Subcutaneous abdominal adipose tissue (tissue), 5 donors: ENCODE data around the gene GGA3.
"Not testable (repeated sequence)": the region's sequence is repeated elsewhere in the genome, so short reads cannot be mapped to it uniquely, and the experiment has no call there.

ENCODE experiments used
- H3K27ac ChIP-seq: one replicate; pipeline ENCODE4 v1.7.0; 2013; ENCODE audit warnings: low read depth, mild to moderate bottlenecking, inconsistent platforms, low read length, moderate library complexity
- H3K27me3 ChIP-seq, 5 donors: one replicate each; pipeline ENCODE4 v1.7.0; 2013; ENCODE audit warnings: low read length in 5 of 5, inconsistent platforms in 1 of 5; ENCODE audit not compliant: control insufficient read depth in 5 of 5, insufficient read depth in 4 of 5
- H3K36me3 ChIP-seq, 5 donors: one replicate each; pipeline ENCODE4 v1.7.0; 2013; ENCODE audit warnings: low read length in 5 of 5; ENCODE audit not compliant: control insufficient read depth in 5 of 5, insufficient read depth in 5 of 5
- H3K4me1 ChIP-seq, 5 donors: one replicate each; pipeline ENCODE4 v1.7.0; 2013; ENCODE audit warnings: low read length in 5 of 5, mild to moderate bottlenecking in 3 of 5, moderate library complexity in 1 of 5; ENCODE audit not compliant: control insufficient read depth in 5 of 5, insufficient read depth in 5 of 5
- H3K4me3 ChIP-seq, 5 donors: one replicate each; pipeline ENCODE4 v1.7.0; 2013; ENCODE audit warnings: low read length in 5 of 5, low read depth in 1 of 5
- H3K9ac ChIP-seq, 5 donors: one replicate each; pipeline ENCODE4 v1.7.0; 2013; ENCODE audit warnings: low read length in 5 of 5, mild to moderate bottlenecking in 4 of 5, moderate library complexity in 3 of 5
- H3K9me3 ChIP-seq, 5 donors: one replicate each; pipeline ENCODE4 v1.7.0; 2013; ENCODE audit warnings: low read length in 5 of 5; ENCODE audit not compliant: control insufficient read depth in 5 of 5
- donor health status: healthy.
- donor health status: healthy.
- donor health status: healthy.
- donor health status: healthy.
- donor health status: healthy.

The GGA3 gene

DNA sequence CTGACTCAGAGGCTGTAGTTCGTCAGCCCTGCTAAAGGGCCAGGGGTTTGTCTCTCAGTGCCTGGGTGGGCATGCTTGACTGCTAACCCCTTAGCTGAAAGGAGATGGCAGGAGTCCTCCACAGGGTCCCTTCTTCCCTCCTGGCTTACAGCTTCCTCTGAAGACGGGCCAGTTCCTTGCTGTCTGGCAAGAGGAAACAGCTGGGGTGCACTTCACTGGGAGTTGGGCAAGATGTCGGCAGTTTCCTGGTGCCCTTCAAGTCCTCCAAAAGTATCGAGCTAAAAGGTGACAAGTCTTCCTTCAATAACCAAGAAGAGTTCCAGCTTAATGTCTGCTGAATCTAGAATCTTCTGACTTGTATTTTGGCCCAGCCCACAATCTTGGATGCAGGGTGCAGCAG is 32.6 kb downstream of the GGA3 start:
- H3K27me3 ChIP-seq: no peaks in the 10 kb centered on the region
- peaks cover 5 to 77% (median 69%) of the 10 kb centered on the region in 5 donors for H3K36me3 ChIP-seq
- peak overlapping the region; percentile 46 for H3K27ac ChIP-seq
- peaks cover 11 to 24% (median 21%) of the 10 kb centered on the region in 5 donors for H3K4me1 ChIP-seq
- H3K9me3 ChIP-seq: no peaks in the 10 kb centered on the region
- H3K4me3 ChIP-seq: no peak overlapping the region
- H3K9ac ChIP-seq: no peak overlapping the region

DNA sequence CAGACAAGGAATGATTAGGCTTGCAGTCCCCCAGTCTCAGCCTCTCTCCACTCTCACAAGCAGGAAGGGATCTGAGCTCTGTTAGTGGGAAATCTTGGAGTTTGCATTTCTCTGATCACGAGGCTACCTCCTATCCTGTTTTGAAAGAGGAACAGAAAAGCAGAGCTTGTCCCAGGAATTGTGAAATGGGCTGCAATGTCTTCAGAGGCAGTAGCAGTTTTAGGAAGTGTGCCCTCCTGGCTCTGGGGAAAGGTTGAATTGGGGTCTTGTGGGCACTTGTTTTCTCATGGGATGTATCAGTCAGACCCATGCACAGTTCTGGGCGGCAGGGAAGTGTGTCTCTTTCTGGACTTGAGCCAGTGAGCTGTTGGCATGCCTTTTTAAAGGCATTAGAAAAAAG is 33.1 kb downstream of the GGA3 start:
- Histone ChIP-seq H3K9me3 (no peaks in the 10 kb centered on the region), H3K9ac (no peak overlapping the region), H3K27me3 (no peaks in the 10 kb centered on the region), H3K36me3 (peaks cover 5 to 82% (median 69%) of the 10 kb centered on the region in 5 donors), H3K4me3 (no peak overlapping the region), H3K4me1 (peaks cover 11 to 24% (median 21%) of the 10 kb centered on the region in 5 donors), H3K27ac (peak overlapping the region; percentile 46)

DNA sequence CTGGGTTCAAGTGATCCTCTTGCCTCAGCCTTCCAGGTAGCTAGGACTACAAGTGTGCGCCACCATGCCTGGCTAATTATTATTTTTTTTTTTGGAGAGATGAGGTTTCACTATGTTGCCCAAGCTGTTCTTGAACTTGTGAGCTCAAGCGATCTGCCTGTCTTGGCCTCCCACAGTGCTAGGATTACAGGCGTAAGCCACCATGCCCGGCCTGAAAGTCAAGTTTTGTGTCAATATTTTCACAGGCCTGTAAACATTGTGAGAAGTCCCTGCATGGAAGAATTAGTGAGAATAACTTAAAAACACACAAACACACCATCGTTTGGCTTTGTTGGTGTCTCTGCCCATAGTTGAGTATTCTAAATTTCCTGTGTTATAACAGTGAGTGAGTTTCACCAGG is 33.7 kb downstream of the GGA3 start:
- no peaks in the 10 kb centered on the region for H3K27me3 ChIP-seq
- H3K4me1 ChIP-seq: peaks cover 11 to 24% (median 21%) of the 10 kb centered on the region in 5 donors
- peaks cover 8 to 83% (median 68%) of the 10 kb centered on the region in 5 donors for H3K36me3 ChIP-seq
- H3K9ac ChIP-seq: no peak overlapping the region
- no peak overlapping the region for H3K4me3 ChIP-seq
- H3K27ac ChIP-seq: no peak overlapping the region
- no peaks in the 10 kb centered on the region for H3K9me3 ChIP-seq

DNA sequence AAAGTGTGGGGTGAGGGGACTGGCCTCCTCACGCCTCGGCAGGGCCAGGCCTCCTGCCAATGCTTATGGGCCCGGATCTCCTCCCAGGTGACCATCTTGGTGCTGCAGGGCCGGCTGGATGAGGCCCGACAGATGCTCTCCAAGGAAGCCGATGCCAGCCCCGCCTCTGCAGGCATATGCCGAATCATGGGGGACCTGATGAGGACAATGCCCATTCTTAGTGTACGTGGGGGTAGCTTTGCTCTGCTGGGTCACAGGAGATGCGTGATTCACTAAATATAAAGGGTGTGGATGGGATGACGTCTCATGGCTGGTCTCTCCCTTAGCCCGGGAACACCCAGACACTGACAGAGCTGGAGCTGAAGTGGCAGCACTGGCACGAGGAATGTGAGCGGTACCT is 36.4 kb downstream of the GGA3 start:
- Histone ChIP-seq H3K4me3 (no peak overlapping the region), H3K4me1 (peaks cover 11 to 24% (median 21%) of the 10 kb centered on the region in 5 donors), H3K9ac (peak overlapping the region in 1 of 5 donors; percentile 1), H3K27me3 (no peaks in the 10 kb centered on the region), H3K36me3 (peaks cover 5 to 76% (median 55%) of the 10 kb centered on the region in 5 donors), H3K9me3 (no peaks in the 10 kb centered on the region), H3K27ac (no peak overlapping the region)

DNA sequence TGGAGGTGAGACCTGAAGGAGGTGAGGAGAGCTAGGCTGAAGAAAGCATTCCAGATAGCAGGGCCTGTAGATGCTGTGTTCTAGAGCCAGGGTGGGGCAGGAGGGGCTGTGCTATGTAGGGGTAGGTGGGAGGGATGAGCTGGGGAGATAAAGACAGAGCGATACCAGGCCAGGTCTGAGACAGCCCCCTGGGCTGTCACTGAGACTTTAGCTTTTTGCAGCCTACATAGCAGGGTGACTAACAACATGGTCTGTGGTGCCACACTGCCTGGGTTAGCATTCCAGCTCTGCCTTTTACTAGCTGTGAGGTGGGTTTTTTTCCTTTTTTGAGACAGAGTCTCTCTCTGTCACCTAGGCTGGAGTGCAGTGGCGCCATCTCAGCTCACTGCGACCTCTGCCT is 41.6 kb downstream of the GGA3 start:
- no peaks in the 10 kb centered on the region for H3K27me3 ChIP-seq
- H3K36me3 ChIP-seq: peaks cover 12 to 82% (median 59%) of the 10 kb centered on the region in 5 donors
- peaks cover 0 to 6% (median 0%) of the 10 kb centered on the region in 5 donors for H3K4me1 ChIP-seq
- no peak overlapping the region for H3K9ac ChIP-seq
- no peak overlapping the region for H3K27ac ChIP-seq
- no peak overlapping the region for H3K4me3 ChIP-seq
- H3K9me3 ChIP-seq: no peaks in the 10 kb centered on the region

DNA sequence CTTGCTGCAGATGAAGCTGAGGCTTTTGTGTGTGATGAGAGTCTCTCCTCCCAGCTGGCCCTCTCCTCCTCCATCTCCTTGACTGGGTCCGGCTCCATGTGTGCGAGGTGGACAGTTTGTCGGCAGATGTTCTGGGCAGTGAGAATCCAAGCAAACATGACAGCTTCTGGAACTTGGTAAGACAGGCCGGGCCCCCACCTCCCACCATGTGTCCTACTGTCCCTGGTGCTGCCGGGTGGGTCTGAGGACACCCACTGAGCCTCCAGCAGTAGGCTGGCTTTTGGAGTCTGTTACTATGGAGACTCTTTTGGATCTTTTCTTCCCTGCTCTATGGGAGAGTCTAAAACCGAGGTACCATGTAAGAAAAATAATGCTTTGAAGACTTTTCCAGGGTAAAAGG is 43.3 kb downstream of the GGA3 start:
- H3K27me3 ChIP-seq: no peaks in the 10 kb centered on the region
- no peak overlapping the region for H3K9ac ChIP-seq
- peaks cover 0 to 6% (median 0%) of the 10 kb centered on the region in 5 donors for H3K4me1 ChIP-seq
- H3K27ac ChIP-seq: no peak overlapping the region
- no peak overlapping the region for H3K4me3 ChIP-seq
- no peaks in the 10 kb centered on the region for H3K9me3 ChIP-seq
- peaks cover 15 to 84% (median 67%) of the 10 kb centered on the region in 5 donors for H3K36me3 ChIP-seq

DNA sequence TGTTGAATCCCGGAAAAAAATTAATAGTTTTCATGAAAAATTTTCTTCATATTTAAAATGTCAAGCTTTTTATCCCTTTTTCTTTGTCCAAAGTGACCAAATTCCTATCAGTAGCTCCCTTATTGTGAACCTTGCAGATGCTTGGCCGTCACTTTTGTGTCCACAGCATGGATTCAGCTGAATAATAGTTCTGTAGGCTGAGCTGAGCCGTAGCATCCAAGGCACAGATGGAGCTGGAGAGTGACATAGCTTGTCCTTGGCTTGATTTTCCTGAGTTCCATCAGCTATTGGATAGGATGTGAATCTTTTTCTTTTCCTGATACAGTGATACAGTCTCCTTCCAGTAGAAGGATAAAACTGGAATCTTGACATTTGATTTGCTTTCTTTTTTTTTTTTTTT is 52.3 kb downstream of the GGA3 start:
- Histone ChIP-seq H3K9ac (no peak overlapping the region), H3K27me3 (no peaks in the 10 kb centered on the region), H3K4me3 (no peak overlapping the region), H3K27ac (no peak overlapping the region), H3K9me3 (no peaks in the 10 kb centered on the region), H3K36me3 (peaks cover 16 to 51% (median 43%) of the 10 kb centered on the region in 5 donors), H3K4me1 (peaks cover 0 to 33% (median 27%) of the 10 kb centered on the region in 5 donors)

DNA sequence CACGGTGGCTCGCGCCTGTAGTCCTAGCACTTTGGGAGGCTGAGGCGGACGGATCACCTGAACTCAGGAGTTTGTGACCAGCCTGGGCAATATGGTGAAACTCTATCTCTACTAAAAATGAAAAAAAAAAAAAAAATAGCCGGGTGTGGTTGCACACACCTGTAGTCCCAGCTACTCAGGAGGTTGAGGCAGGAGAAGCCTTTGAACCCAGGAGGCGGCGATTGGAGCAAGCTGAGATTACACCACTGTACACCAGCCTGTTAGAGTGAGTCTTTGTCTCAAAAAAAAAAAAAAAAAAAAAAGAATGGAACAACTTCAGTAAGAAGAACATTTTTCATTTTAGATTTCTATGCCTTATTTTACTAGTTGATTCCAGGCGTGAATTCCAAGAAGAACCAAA is 53.2 kb downstream of the GGA3 start:
- no peak overlapping the region for H3K4me3 ChIP-seq
- H3K27ac ChIP-seq: no peak overlapping the region
- no peaks in the 10 kb centered on the region for H3K27me3 ChIP-seq
- H3K4me1 ChIP-seq: peaks cover 0 to 33% (median 27%) of the 10 kb centered on the region in 5 donors
- no peak overlapping the region for H3K9ac ChIP-seq
- H3K9me3 ChIP-seq: no peaks in the 10 kb centered on the region
- peaks cover 15 to 43% (median 35%) of the 10 kb centered on the region in 5 donors for H3K36me3 ChIP-seq

DNA sequence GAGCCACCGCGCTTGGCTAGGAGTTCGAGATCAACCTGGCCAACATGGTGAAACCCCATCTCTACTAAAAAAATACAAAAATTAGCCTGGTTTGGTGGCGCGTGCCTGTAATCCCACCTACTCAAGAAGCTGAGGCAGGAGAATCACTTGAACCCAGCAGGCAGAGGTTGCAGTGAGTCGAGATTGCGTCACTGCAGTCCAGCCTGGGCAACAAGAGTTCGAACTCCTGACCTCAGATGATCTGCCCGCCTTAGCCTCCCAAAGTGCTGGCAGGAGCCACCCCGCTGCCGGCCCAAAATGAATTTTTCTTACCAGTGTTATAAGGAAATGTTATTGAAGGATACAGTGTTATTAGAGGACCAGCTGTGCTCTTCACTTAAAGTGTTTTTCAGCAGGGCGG is 53.6 kb downstream of the GGA3 start:
- H3K36me3 ChIP-seq: peaks cover 14 to 39% (median 31%) of the 10 kb centered on the region in 5 donors
- H3K27ac ChIP-seq: no peak overlapping the region
- no peaks in the 10 kb centered on the region for H3K9me3 ChIP-seq
- no peak overlapping the region for H3K4me3 ChIP-seq
- no peaks in the 10 kb centered on the region for H3K27me3 ChIP-seq
- peaks cover 0 to 33% (median 27%) of the 10 kb centered on the region in 5 donors for H3K4me1 ChIP-seq
- no peak overlapping the region for H3K9ac ChIP-seq

DNA sequence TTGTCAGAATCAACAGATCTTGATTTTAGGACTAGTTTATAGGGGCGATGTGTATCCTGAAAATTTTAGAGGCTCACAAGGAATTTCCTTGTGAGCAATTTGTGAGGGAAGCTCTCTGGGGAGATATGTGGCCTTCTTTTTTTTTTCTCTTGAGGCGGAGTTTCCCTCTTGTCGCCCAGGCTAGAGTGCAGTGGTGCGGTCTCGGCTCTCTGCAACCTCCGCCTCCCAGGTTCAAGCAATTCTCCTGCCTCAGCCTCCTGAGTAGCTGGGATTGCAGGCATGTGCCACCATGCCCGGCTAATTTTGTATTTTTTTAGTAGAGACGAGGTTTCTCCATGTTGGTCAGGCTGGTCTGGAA is 54.4 kb downstream of the GGA3 start:
- not testable (repeated sequence) for H3K4me3 ChIP-seq

More for the DNA sequence above, 54.4 kb downstream of the GGA3 start:
- H3K9me3 ChIP-seq, H3K27me3 ChIP-seq, H3K27ac ChIP-seq: not testable (repeated sequence)
- Histone ChIP-seq H3K9ac (peak overlapping the region in 1 of 5 donors; percentile 11), H3K4me1 (peaks cover 0 to 33% (median 27%) of the 10 kb centered on the region in 5 donors), H3K36me3 (peaks cover 12 to 32% (median 25%) of the 10 kb centered on the region in 5 donors)
